Measurements from ENCODE around the gene ISLR.

DNA sequence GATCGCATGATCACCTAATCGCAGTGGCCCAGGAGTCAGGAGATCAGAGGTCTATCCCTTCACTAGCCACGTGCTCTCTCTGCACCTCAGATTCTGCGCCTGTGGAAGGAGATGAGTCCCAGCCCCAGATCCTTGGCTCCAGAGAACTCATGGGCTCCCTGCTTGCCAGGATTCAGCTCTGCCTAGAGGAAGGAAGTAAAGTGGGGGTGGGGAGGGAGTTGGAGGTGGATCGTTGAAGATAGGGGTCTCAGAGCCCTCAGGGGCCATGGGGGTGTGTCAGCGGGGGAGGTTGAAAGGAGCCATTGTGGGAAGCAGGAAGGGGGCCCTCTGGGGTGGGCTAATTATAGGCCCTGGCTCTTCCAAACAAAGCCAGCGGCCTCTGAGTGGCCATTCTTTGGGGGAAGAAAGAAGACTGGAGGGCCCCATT lies 40.4 kb downstream of the ISLR start:
- no peak for TF ChIP-seq EZH2phosphoT487 (IDR thresholded peaks at IDR 0.05; ENCODE audit: insufficient read depth, low read depth)
- no peak for TF ChIP-seq EZH2 (IDR thresholded peaks at IDR 0.05; ENCODE audit: insufficient read depth, poor library complexity, severe bottlenecking)
